AG10803 (cell line): Measurements from ENCODE around the gene GPR162.

ENCODE experiments used
- DNase-seq: peaks from one replicate; pipeline ENCODE4 v3.0.0; 2010; ENCODE audit warnings: low read depth
- H3K4me3 ChIP-seq: 2 replicates; pipeline ENCODE4 v1.5.1; 2011; ENCODE audit warnings: mild to moderate bottlenecking, low read length, control low read depth
- CTCF ChIP-seq: conservative IDR thresholded peaks from 2 replicates; pipeline ENCODE4 v1.5.1; 2011; ENCODE audit warnings: mild to moderate bottlenecking, low read length, control low read depth, inconsistent platforms

The GPR162 gene

DNA sequence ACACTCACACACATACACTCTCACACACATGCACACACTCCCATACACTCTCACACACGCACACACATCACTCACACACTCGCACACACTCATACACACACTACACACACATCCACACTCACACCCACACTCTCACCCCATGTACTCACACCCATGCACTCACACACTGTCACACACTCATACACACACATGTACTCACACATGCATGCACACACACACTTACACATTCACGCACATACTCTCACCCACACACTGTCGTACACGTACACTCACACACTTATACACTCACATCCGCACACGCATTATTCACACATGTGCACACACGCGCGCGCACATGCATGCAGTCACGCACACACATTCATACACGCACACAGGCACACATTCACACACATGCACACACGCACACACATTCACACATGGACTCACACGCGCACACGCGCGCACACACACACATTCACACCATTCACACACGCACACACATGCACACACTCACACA lies 3.9 kb upstream of the GPR162 start:
- no peak overlapping the region for H3K4me3 ChIP-seq
- no peak for TF ChIP-seq CTCF
- no peak for DNase-seq

DNA sequence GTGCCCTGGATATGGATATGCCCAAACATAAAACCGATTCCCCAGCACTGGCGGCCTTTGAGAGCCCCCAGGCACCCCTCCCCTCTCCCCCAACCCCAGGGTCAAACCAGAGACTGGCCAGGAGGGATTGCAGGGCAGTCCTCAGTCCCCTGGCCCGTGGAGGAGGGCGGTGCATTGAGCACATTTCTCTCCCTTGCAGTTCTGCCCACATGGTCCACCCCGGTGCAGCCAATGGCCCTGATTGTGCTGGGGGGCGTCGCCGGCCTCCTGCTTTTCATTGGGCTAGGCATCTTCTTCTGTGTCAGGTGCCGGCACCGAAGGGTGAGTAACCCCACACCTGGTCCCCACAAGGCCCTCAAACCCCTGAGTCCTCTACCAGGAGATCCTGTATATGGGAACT lies 3.4 kb upstream of the GPR162 start:
- no peak for DNase-seq
- TF ChIP-seq CTCF, result no peak
- H3K4me3 ChIP-seq, result no peak overlapping the region

GRCh38 chr12:6818645-6819044 lies 3.0 kb upstream of the GPR162 start:
- no peak overlapping the region for H3K4me3 ChIP-seq
- DNase-seq, result no peak
- no peak for TF ChIP-seq CTCF

DNA sequence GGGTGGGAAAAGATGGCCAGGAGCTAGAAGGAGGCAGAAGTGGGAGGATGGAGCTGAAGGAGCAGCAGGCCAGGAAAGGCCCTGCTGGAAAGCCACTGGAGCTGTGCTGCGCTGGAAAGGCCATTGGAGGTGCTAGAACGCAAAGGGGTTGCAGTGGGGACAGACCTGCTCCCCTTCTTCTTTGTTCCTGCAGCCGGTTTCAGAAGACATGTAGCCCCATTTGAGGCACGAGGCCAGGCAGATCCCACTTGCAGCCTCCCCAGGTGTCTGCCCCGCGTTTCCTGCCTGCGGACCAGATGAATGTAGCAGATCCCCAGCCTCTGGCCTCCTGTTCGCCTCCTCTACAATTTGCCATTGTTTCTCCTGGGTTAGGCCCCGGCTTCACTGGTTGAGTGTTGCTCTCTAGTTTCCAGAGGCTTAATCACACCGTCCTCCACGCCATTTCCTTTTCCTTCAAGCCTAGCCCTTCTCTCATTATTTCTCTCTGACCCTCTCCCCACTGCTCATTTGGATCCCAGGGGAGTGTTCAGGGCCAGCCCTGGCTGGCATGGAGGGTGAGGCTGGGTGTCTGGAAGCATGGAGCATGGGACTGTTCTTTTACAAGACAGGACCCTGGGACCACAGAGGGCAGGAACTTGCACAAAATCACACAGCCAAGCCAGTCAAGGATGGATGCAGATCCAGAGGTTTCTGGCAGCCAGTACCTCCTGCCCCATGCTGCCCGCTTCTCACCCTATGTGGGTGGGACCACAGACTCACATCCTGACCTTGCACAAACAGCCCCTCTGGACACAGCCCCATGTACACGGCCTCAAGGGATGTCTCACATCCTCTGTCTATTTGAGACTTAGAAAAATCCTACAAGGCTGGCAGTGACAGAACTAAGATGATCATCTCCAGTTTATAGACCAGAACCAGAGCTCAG lies 2.3 kb upstream of the GPR162 start:
- DNase-seq, result no peak
- no peak for TF ChIP-seq CTCF
- no peak overlapping the region for H3K4me3 ChIP-seq

GRCh38 chr12:6820166-6820565 lies 1.5 kb upstream of the GPR162 start:
- no peak overlapping the region for H3K4me3 ChIP-seq
- TF ChIP-seq CTCF, result no peak
- no peak for DNase-seq

GRCh38 chr12:6822426-6823135 lies 960 bp downstream of the GPR162 start:
- H3K4me3 ChIP-seq, result peak overlapping the region; percentile 58
- DNase-seq, result no peak
- TF ChIP-seq CTCF, result no peak
